Measurements from ENCODE around the gene PANK4.

PANK4 gene

GRCh38 chr1:2512862-2513421, 13.5 kb downstream of the PANK4 start:
- in situ Hi-C loops (cut with HindIII; ENCODE audit: low sequenced_read_pairs): loop anchor here (10.0 kb wide), 1 partner anchor 88 kb away; no protein-coding TSS in a partner anchor
- TF ChIP-seq, protein P1, sequence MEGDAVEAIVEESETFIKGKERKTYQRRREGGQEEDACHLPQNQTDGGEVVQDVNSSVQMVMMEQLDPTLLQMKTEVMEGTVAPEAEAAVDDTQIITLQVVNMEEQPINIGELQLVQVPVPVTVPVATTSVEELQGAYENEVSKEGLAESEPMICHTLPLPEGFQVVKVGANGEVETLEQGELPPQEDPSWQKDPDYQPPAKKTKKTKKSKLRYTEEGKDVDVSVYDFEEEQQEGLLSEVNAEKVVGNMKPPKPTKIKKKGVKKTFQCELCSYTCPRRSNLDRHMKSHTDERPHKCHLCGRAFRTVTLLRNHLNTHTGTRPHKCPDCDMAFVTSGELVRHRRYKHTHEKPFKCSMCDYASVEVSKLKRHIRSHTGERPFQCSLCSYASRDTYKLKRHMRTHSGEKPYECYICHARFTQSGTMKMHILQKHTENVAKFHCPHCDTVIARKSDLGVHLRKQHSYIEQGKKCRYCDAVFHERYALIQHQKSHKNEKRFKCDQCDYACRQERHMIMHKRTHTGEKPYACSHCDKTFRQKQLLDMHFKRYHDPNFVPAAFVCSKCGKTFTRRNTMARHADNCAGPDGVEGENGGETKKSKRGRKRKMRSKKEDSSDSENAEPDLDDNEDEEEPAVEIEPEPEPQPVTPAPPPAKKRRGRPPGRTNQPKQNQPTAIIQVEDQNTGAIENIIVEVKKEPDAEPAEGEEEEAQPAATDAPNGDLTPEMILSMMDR (IDR thresholded peaks at IDR 0.05; ENCODE audit: low read depth, low read length, missing control alignments): no peak

GRCh38 chr1:2510366-2511155, 15.8 kb downstream of the PANK4 start:
- TF ChIP-seq, protein P1 (IDR thresholded peaks at IDR 0.05; ENCODE audit: low read depth, low read length, missing control alignments): no peak
- no peak for DNase-seq (ENCODE audit: low read depth)
- no peak overlapping the region for H3K4me3 ChIP-seq (ENCODE audit: low read depth, low read length)
- in situ Hi-C loops (cut with HindIII; ENCODE audit: low sequenced_read_pairs): loop anchor here (10.0 kb wide), 1 partner anchor 86 kb away; no protein-coding TSS in a partner anchor

More at GRCh38 chr1:2512862-2513421, 13.5 kb downstream of the PANK4 start:
- no peak overlapping the region for H3K4me3 ChIP-seq (ENCODE audit: low read depth, low read length)
- DNase-seq (ENCODE audit: low read depth): no peak

GRCh38 chr1:2509589-2509988, 16.8 kb downstream of the PANK4 start:
- in situ Hi-C loops (cut with HindIII; ENCODE audit: low sequenced_read_pairs): no loop called here
- TF ChIP-seq, protein P1 (IDR thresholded peaks at IDR 0.05; ENCODE audit: low read depth, low read length, missing control alignments): no peak
- no peak overlapping the region for H3K4me3 ChIP-seq (ENCODE audit: low read depth, low read length)
- no peak for DNase-seq (ENCODE audit: low read depth)

DNA sequence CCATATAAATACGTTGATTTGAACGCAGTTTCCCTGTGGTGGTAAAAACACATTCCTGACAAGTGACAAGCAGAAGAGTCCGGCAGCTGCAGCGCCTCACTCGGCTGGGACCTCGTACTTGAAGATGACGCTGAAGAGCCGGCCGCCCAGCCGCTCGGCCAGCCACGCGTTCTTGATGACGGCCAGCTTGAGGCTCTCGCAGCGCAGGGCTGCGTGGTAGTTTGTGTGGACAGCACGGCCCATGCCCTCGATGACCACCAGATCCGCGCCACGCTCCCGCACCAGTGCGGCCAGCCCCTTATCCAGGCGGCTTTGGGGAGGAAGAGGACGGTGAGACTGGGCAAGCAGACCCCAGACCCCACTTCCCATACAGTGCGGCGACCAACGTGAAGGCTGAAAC, 17.6 kb downstream of the PANK4 start:
- in situ Hi-C loops (cut with HindIII; ENCODE audit: low sequenced_read_pairs): no loop called here
- TF ChIP-seq, protein P1 (IDR thresholded peaks at IDR 0.05; ENCODE audit: low read depth, low read length, missing control alignments): no peak
- no peak for DNase-seq (ENCODE audit: low read depth)

GRCh38 chr1:2508180-2508579, 18.2 kb downstream of the PANK4 start:
- TF ChIP-seq, protein P1 (IDR thresholded peaks at IDR 0.05; ENCODE audit: low read depth, low read length, missing control alignments): no peak
- H3K4me3 ChIP-seq (ENCODE audit: low read depth, low read length): no peak overlapping the region
- DNase-seq (ENCODE audit: low read depth): no peak
- in situ Hi-C loops (cut with HindIII; ENCODE audit: low sequenced_read_pairs): no loop called here

More for the DNA sequence above, 17.6 kb downstream of the PANK4 start:
- H3K4me3 ChIP-seq (ENCODE audit: low read depth, low read length): no peak overlapping the region

- H3K4me3 ChIP-seq (ENCODE audit: low read depth, low read length): no peak overlapping the region
- in situ Hi-C loops (cut with HindIII; ENCODE audit: low sequenced_read_pairs): no loop called here
- no peak for DNase-seq (ENCODE audit: low read depth)
- TF ChIP-seq, protein P1 (IDR thresholded peaks at IDR 0.05; ENCODE audit: low read depth, low read length, missing control alignments): no peak
Measured at GRCh38 chr1:2507744-2508155, 18.6 kb downstream of the PANK4 start.
